Daoy (cell line): ENCODE data around the gene C10orf143. TPM values are rescaled to one million over a fixed set of nuclear protein-coding genes. Genes with fewer than 3 reads are reported as not detected.

Experiments
- DNase-seq: peaks from one replicate; pipeline ENCODE4 v3.0.0-alpha.2; 2015; ENCODE audit warnings: low read depth
- total RNA-seq: library from RNA; depleted of rRNA; stranded (reverse); fragments of >200 nt; shearing (Covaris generic); gene quantifications from 2 replicates; pipeline ENCODE4 v1.2.3, GENCODE V29; 2014

The C10orf143 gene
- total RNA-seq, 1 experiment from 2014 or later = 0.46 TPM

GRCh38 chr10:130053561-130053960, 57.1 kb downstream of the C10orf143 start:
- no peak for DNase-seq

- DNase-seq = no peak
These were observed 58.4 kb downstream of the C10orf143 start for GRCh38 chr10:130052193-130052592.

- DNase-seq = no peak
These were observed 59.9 kb downstream of the C10orf143 start for GRCh38 chr10:130050721-130051120.

- no peak for DNase-seq
These were observed 60.6 kb downstream of the C10orf143 start for GRCh38 chr10:130049987-130050386.

GRCh38 chr10:130049244-130049643, 61.4 kb downstream of the C10orf143 start:
- DNase-seq = no peak

GRCh38 chr10:130048081-130048480, 62.5 kb downstream of the C10orf143 start:
- DNase-seq = no peak

GRCh38 chr10:130047336-130047735, 63.3 kb downstream of the C10orf143 start:
- no peak for DNase-seq

GRCh38 chr10:130046591-130046990, 64.0 kb downstream of the C10orf143 start:
- no peak for DNase-seq

GRCh38 chr10:130045801-130046321, 64.8 kb downstream of the C10orf143 start:
- no peak for DNase-seq

- DNase-seq = peak; percentile 72
These were observed 65.5 kb downstream of the C10orf143 start for GRCh38 chr10:130045091-130045652.

- no peak for DNase-seq
These were observed 66.3 kb downstream of the C10orf143 start for GRCh38 chr10:130044067-130045061.

GRCh38 chr10:130043491-130043890, 67.1 kb downstream of the C10orf143 start:
- no peak for DNase-seq

- DNase-seq = no peak
These were observed 68.2 kb downstream of the C10orf143 start for GRCh38 chr10:130042381-130042780.

- no peak for DNase-seq
These were observed 68.9 kb downstream of the C10orf143 start for GRCh38 chr10:130041451-130042371.

GRCh38 chr10:130040817-130041330, 69.8 kb downstream of the C10orf143 start:
- no peak for DNase-seq

GRCh38 chr10:130040351-130040750, 70.3 kb downstream of the C10orf143 start:
- DNase-seq = no peak

- no peak for DNase-seq
These were observed 71.5 kb downstream of the C10orf143 start for GRCh38 chr10:130039141-130039540.

- no peak for DNase-seq
These were observed 72.0 kb downstream of the C10orf143 start for GRCh38 chr10:130038611-130039109.

GRCh38 chr10:130038019-130038555, 72.5 kb downstream of the C10orf143 start:
- DNase-seq = no peak

GRCh38 chr10:130037169-130037661, 73.4 kb downstream of the C10orf143 start:
- no peak for DNase-seq
